CD4-positive, alpha-beta memory T cell (primary cell): ENCODE data around the gene TM2D1. TPM values are rescaled to one million over a fixed set of nuclear protein-coding genes. Genes with fewer than 3 reads are reported as not detected.
"Not testable (repeated sequence)": the region's sequence is repeated elsewhere in the genome, so short reads cannot be mapped to it uniquely, and the experiment has no call there.

Source experiments
- CTCF ChIA-PET: fragments of 350-600 bp; sonication (Branson Sonifier 250); formaldehyde crosslinking; loops from one replicate; lab custom pipeline; 2021; ENCODE audit warnings: inconsistent platforms; ENCODE audit not compliant: partially characterized antibody; lab: Charles Lee
- POLR2A ChIA-PET: fragments of 350-600 bp; sonication (Branson Sonifier 250); formaldehyde crosslinking; loops from one replicate; lab custom pipeline; 2021; ENCODE audit not compliant: partially characterized antibody; lab: Charles Lee
- DNase-seq, 5 donors: peaks; one replicate each; pipeline versions ENCODE4 v3.0.0 to v3.0.0-alpha.2; 2020 to 2022; ENCODE audit warnings: mixed read lengths in 1 of 5
- H3K27ac ChIP-seq: one replicate; pipeline ENCODE4 v1.7.0; 2013; ENCODE audit warnings: low read depth, low read length
- H3K27me3 ChIP-seq: 2 replicates; pipeline ENCODE4 v1.7.0; 2013; ENCODE audit warnings: mild to moderate bottlenecking, low read length, moderate library complexity; ENCODE audit not compliant: insufficient read depth
- H3K36me3 ChIP-seq: 2 replicates; pipeline ENCODE4 v1.7.0; 2013; ENCODE audit warnings: mild to moderate bottlenecking, low read length, moderate library complexity; ENCODE audit not compliant: insufficient read depth
- H3K4me1 ChIP-seq: 2 replicates; pipeline ENCODE4 v1.7.0; 2013; ENCODE audit warnings: mild to moderate bottlenecking, low read length, moderate library complexity; ENCODE audit not compliant: insufficient read depth
- H3K4me3 ChIP-seq, 2 donors: one replicate each; pipeline ENCODE4 v1.7.0; 2013; ENCODE audit warnings: low read length in 2 of 2, mild to moderate bottlenecking in 1 of 2
- H3K9me3 ChIP-seq, 2 donors: one replicate each; pipeline ENCODE4 v1.7.0; 2013; ENCODE audit warnings: low read length in 2 of 2, control low read depth in 1 of 2; ENCODE audit not compliant: control insufficient read depth in 1 of 2
- H3K27ac Mint-ChIP-seq, 7 donors: one replicate each; pipeline ENCODE4 v1.8.0; 2020 to 2021; ENCODE audit warnings: mixed read lengths in 7 of 7, mild to moderate bottlenecking in 6 of 7, inconsistent platforms in 3 of 7, moderate library complexity in 3 of 7
- H3K27me3 Mint-ChIP-seq, 2 donors: one replicate each; pipeline ENCODE4 v1.8.0; 2020 to 2021; ENCODE audit warnings: mixed read lengths in 2 of 2
- H3K36me3 Mint-ChIP-seq, 2 donors: one replicate each; pipeline ENCODE4 v1.8.0; 2020 to 2021; ENCODE audit warnings: mixed read lengths in 2 of 2, inconsistent platforms in 1 of 2, mild to moderate bottlenecking in 1 of 2
- H3K4me1 Mint-ChIP-seq, 4 donors: one replicate each; pipeline ENCODE4 v1.8.0; 2020 to 2021; ENCODE audit warnings: mixed read lengths in 4 of 4, mild to moderate bottlenecking in 1 of 4
- H3K4me3 Mint-ChIP-seq, 8 donors: one replicate each; pipeline ENCODE4 v1.8.0; 2020 to 2021; ENCODE audit warnings: mixed read lengths in 8 of 8, mild to moderate bottlenecking in 7 of 8, moderate library complexity in 6 of 8, inconsistent platforms in 3 of 8
- H3K9me3 Mint-ChIP-seq, 8 donors: one replicate each; pipeline ENCODE4 v1.8.0; 2020 to 2021; ENCODE audit warnings: mixed read lengths in 8 of 8, mild to moderate bottlenecking in 5 of 8, inconsistent platforms in 3 of 8, moderate library complexity in 1 of 8
- intact Hi-C: fragments of 100-400 bp; cut with micrococcal nuclease; formaldehyde crosslinking; loops from one replicate; pipeline ENCODE4 v1.15.1; 2023
- polyA plus RNA-seq, 2 donors: library from polyadenylated mRNA; unstranded; fragments of 300-500 nt; fragmentation: Illumina TruSeq; gene quantifications; one replicate each; pipeline ENCODE4 v1.2.3, GENCODE V29; 2021
- total RNA-seq, 2 experiments: library from RNA; stranded (reverse); gene quantifications; one replicate each; pipeline ENCODE4 v1.2.3, GENCODE V29; 2021

TM2D1 gene
- total and polyA plus RNA-seq, 4 experiments from 2014 or later = 33.3 to 55.1 (median 44.8) TPM

DNA sequence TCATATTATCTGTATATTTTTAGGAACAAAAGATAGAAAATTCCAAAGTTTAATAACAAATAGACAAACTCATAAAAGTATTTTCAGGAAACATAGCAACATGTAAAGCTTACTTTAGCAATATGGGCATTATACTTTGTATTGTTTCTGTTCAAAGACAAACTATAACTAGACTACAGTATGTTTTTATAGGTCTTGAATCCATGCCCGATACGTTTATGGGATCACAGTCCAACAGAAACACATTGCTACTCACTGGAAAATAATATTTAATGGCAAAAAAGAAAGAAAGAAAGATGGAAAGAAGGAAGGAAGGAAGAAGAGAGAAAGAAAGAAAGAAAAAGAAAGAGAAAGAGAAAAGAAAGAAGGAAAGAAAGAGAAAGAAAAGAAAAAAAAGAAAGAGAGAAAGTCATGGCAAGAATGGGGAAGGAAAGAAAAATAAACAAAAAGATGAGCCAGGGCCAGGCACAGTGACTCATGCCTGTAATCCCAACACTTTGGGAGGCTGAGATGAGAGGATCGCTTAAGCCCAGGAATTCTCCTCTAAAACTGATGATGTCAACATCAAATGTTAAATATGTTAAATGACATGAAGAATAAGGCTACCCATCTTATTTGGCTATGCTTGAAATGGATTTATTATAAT, 32.7 kb downstream of the TM2D1 start:
- DNase-seq = no peak
- Mint-ChIP-seq H3K27ac (peak overlapping the region in 2 of 7 donors; percentile 61 to 84), H3K36me3 (peaks cover 15 to 48% of the 10 kb centered on the region in 2 donors), H3K4me3 (no peak overlapping the region), H3K4me1 (peaks cover 0 to 3% (median 0%) of the 10 kb centered on the region in 4 donors), H3K9me3 (peaks cover 0 to 1% (median 0%) of the 10 kb centered on the region in 8 donors), H3K27me3 (no peaks in the 10 kb centered on the region)
- no peaks in the 10 kb centered on the region for H3K9me3 ChIP-seq
- ChIA-PET CTCF (no interaction called here), POLR2A (no interaction called here)
- intact Hi-C loops = loop anchor here (10.0 kb wide), 1 partner anchor 163 kb away; no protein-coding TSS in a partner anchor
- no peak overlapping the region for H3K4me3 ChIP-seq
- peaks cover 5% of the 10 kb centered on the region for H3K36me3 ChIP-seq
- no peak overlapping the region for H3K27ac ChIP-seq
- no peaks in the 10 kb centered on the region for H3K27me3 ChIP-seq
- H3K4me1 ChIP-seq = no peaks in the 10 kb centered on the region

DNA sequence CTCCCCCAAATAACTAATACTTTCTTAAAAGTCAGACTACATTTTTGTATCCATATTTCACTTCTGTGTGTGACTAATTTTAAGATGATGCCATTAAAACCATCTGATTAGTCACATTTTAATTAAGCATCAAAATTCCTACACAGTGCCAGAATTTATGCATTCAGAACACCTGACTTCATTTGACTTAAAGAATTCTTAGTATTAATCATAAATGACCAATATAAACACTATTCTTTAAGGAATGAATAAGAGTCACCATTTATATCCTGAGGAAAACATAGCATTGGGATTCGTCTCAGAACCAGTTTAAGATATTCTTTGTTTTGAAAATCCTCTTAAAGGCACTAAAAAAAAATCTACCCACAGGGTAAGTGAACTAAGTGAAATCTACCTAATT, 37.0 kb downstream of the TM2D1 start:
- Mint-ChIP-seq H3K4me3 (no peak overlapping the region), H3K4me1 (peaks cover 0 to 4% (median 0%) of the 10 kb centered on the region in 4 donors), H3K27me3 (no peaks in the 10 kb centered on the region), H3K9me3 (peaks cover 0 to 1% (median 0%) of the 10 kb centered on the region in 8 donors), H3K36me3 (peaks cover 33 to 40% of the 10 kb centered on the region in 2 donors), H3K27ac (peak overlapping the region in 1 of 7 donors; percentile 53)
- intact Hi-C loops = no loop called here
- Histone ChIP-seq H3K27me3 (no peaks in the 10 kb centered on the region), H3K4me3 (no peak overlapping the region), H3K36me3 (peaks cover 8% of the 10 kb centered on the region), H3K9me3 (no peaks in the 10 kb centered on the region), H3K4me1 (no peaks in the 10 kb centered on the region), H3K27ac (no peak overlapping the region)
- DNase-seq = no peak
- POLR2A ChIA-PET = no interaction called here
- CTCF ChIA-PET = no interaction called here

DNA sequence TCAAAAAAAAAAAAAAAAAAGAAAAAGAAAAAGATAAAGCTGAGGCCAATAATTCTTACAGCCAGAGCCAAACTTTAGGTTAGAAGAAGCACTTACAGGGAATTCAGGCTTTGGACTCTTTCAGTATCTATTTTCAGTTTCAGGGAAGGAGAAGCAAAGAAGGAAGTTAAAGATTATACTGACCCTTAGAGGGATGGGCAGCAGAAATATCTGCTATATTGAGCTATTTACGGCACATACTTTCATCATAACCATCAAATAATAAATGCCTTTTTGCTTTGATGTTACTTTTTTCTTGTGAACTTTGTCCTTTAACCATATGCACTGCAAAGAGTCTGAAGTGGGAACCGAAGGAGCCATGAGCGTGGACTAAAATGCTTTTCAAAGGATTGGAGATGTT, 42.0 kb downstream of the TM2D1 start:
- H3K4me1 ChIP-seq = no peaks in the 10 kb centered on the region
- CTCF ChIA-PET = no interaction called here
- H3K9me3 Mint-ChIP-seq = no peaks in the 10 kb centered on the region
- no peaks in the 10 kb centered on the region for H3K27me3 Mint-ChIP-seq
- no peak overlapping the region for H3K27ac ChIP-seq
- no peaks in the 10 kb centered on the region for H3K27me3 ChIP-seq
- no peak overlapping the region for H3K4me3 Mint-ChIP-seq
- POLR2A ChIA-PET = no interaction called here
- H3K27ac Mint-ChIP-seq = no peak overlapping the region
- no peak overlapping the region for H3K4me3 ChIP-seq
- no peaks in the 10 kb centered on the region for H3K9me3 ChIP-seq
- intact Hi-C loops = no loop called here
- peaks cover 55 to 64% of the 10 kb centered on the region in 2 donors for H3K36me3 Mint-ChIP-seq
- H3K36me3 ChIP-seq = peaks cover 8% of the 10 kb centered on the region
- peaks cover 0 to 4% (median 0%) of the 10 kb centered on the region in 4 donors for H3K4me1 Mint-ChIP-seq
- no peak for DNase-seq

DNA sequence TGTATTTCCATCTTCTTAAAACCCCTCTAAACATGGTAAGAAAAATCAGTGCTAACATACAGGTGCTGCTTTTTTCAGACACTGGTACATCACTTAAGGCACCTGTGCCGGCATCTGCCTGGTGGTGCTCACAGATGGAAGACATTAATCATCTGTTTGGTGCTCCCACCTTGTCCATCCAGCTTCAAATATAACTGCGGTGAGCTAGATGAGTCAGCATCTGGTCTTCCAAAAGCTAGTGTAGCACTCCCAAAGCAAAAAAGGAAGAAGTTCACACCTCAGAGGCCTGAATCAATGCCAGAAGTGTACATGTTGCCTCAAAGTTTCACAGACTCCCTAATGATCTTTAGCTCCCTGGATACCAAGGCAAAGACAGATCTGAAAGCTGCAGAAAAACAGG, 44.4 kb downstream of the TM2D1 start:
- ChIA-PET POLR2A (no interaction called here), CTCF (interaction anchor here (0.6 to 1.2 kb wide), 3 partner anchors 12 to 171 kb away, joined by 3 to 4 read pairs (median 3); no protein-coding TSS in a partner anchor)
- no peaks in the 10 kb centered on the region for H3K4me1 ChIP-seq
- no peak overlapping the region for H3K4me3 Mint-ChIP-seq
- H3K27me3 Mint-ChIP-seq = no peaks in the 10 kb centered on the region
- H3K9me3 Mint-ChIP-seq = no peaks in the 10 kb centered on the region
- H3K27ac ChIP-seq = no peak overlapping the region
- no peaks in the 10 kb centered on the region for H3K9me3 ChIP-seq
- H3K27me3 ChIP-seq = no peaks in the 10 kb centered on the region
- no peak overlapping the region for H3K4me3 ChIP-seq
- H3K27ac Mint-ChIP-seq = peak overlapping the region in 4 of 7 donors; percentile 7 to 67 (median 17)
- H3K4me1 Mint-ChIP-seq = peaks cover 0 to 4% (median 0%) of the 10 kb centered on the region in 4 donors
- intact Hi-C loops = no loop called here
- DNase-seq = no peak
- peaks cover 6% of the 10 kb centered on the region for H3K36me3 ChIP-seq
- peaks cover 50 to 57% of the 10 kb centered on the region in 2 donors for H3K36me3 Mint-ChIP-seq

DNA sequence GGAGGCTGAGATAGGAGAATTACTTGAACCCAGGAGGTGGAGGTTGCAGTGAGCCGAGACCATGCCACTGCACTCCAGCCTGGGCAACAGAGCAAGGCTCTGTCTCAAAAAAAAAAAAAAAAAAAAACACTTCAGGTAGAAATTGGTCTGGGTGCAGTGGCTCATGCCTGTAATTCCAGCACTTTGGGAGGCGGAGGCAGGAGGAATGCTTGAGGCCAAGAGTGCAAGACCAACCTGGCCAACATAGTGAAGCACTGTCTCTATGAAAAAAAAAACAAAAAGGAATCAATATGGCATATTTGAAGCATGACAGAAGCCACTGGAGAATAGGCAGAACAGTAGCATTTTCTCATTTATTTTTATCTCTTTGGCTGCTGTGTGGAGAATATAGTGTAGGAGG, 48.1 kb downstream of the TM2D1 start:
- DNase-seq, H3K4me3 Mint-ChIP-seq, H3K4me1 Mint-ChIP-seq, intact Hi-C loops, H3K4me1 ChIP-seq, H3K4me3 ChIP-seq, H3K27ac ChIP-seq, POLR2A ChIA-PET, CTCF ChIA-PET, H3K27me3 ChIP-seq, H3K9me3 ChIP-seq, H3K9me3 Mint-ChIP-seq, H3K36me3 ChIP-seq, H3K27ac Mint-ChIP-seq, H3K27me3 Mint-ChIP-seq: not testable (repeated sequence)
- peaks cover 28 to 40% of the 10 kb centered on the region in 2 donors for H3K36me3 Mint-ChIP-seq

DNA sequence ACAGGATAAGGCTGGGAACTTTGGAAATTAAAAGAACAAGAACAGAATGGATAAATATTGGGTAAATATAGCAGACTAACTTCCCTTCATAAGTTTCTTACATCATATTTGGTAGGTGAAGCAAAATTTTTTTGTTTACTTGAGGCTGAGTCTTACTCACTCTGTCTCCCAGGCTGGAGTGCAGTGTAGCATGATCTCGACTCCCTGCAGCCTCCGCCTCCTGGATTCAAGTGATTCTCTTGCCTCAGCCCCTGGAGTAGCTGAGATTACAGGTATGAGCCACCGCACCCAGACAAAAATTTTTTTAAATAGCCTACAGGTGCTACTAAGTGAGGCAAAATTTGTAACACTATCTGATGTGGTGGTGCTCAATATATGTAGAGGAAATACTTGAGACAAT, 50.7 kb downstream of the TM2D1 start:
- H3K4me1 Mint-ChIP-seq = peaks cover 0 to 2% (median 0%) of the 10 kb centered on the region in 4 donors
- H3K4me3 ChIP-seq = no peak overlapping the region
- POLR2A ChIA-PET = no interaction called here

DNA sequence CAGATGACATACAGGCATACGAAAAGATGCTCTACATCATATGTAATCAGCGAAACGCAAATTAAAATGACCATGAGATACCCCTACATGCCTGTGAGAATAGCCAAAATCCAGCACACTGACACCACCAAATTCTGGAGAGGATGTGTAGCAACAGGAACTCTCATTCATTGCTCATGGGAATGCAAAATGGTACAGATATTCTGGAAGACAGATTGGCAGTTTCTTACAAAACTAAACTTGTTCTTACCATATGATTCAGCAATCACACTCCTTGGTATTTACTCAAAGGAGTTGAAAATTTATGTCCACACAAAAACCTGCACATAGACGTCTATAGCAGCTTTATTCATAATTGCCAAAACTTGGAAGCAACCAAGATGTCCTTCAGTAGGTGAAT, 52.6 kb downstream of the TM2D1 start:
- H3K9me3 ChIP-seq = no peaks in the 10 kb centered on the region
- no peak overlapping the region for H3K4me3 ChIP-seq
- peaks cover 12 to 16% of the 10 kb centered on the region in 2 donors for H3K36me3 Mint-ChIP-seq
- peaks cover 0 to 2% (median 0%) of the 10 kb centered on the region in 4 donors for H3K4me1 Mint-ChIP-seq
- no peaks in the 10 kb centered on the region for H3K4me1 ChIP-seq
- H3K27ac ChIP-seq = no peak overlapping the region
- ChIA-PET CTCF (interaction anchor here (0.6 kb wide), 1 partner anchor 823 kb away, joined by 3 read pairs; no protein-coding TSS in a partner anchor), POLR2A (no interaction called here)
- H3K27me3 ChIP-seq = no peaks in the 10 kb centered on the region
- no peak overlapping the region for H3K4me3 Mint-ChIP-seq
- H3K27me3 Mint-ChIP-seq = no peaks in the 10 kb centered on the region
- H3K9me3 Mint-ChIP-seq = no peaks in the 10 kb centered on the region
- no peaks in the 10 kb centered on the region for H3K36me3 ChIP-seq
- intact Hi-C loops = no loop called here
- DNase-seq = no peak
- no peak overlapping the region for H3K27ac Mint-ChIP-seq

More for the DNA sequence above, 50.7 kb downstream of the TM2D1 start:
- CTCF ChIA-PET = no interaction called here
- H3K27ac ChIP-seq = no peak overlapping the region
- intact Hi-C loops = no loop called here
- Mint-ChIP-seq H3K27me3 (no peaks in the 10 kb centered on the region), H3K27ac (peak overlapping the region in 3 of 7 donors; percentile 4 to 65 (median 17)), H3K36me3 (peaks cover 19 to 24% of the 10 kb centered on the region in 2 donors), H3K9me3 (no peaks in the 10 kb centered on the region), H3K4me3 (no peak overlapping the region)
- H3K27me3 ChIP-seq = no peaks in the 10 kb centered on the region
- no peak for DNase-seq
- no peaks in the 10 kb centered on the region for H3K9me3 ChIP-seq
- H3K4me1 ChIP-seq = no peaks in the 10 kb centered on the region
- H3K36me3 ChIP-seq = no peaks in the 10 kb centered on the region
